NCI-H345 (cell line): Measurements from ENCODE around the gene PRPF18.

ENCODE experiments used
- DNase-seq: peaks from one replicate; lab custom pipeline; 2025; lab: John Stamatoyannopoulos, UW

Gene PRPF18

GRCh38 chr10:13637894-13638293, 51.1 kb downstream of the PRPF18 start:
- no peak for DNase-seq

- DNase-seq: no peak
These were observed 55.5 kb downstream of the PRPF18 start for GRCh38 chr10:13642293-13642692.

- DNase-seq: no peak
These were observed 56.3 kb downstream of the PRPF18 start for GRCh38 chr10:13643016-13643415.

- DNase-seq: no peak
These were observed 58.1 kb downstream of the PRPF18 start for GRCh38 chr10:13644866-13645265.

GRCh38 chr10:13648425-13648824, 61.7 kb downstream of the PRPF18 start:
- no peak for DNase-seq

GRCh38 chr10:13649844-13650520, 63.2 kb downstream of the PRPF18 start:
- DNase-seq: no peak

GRCh38 chr10:13650961-13651360, 64.2 kb downstream of the PRPF18 start:
- DNase-seq: no peak

- no peak for DNase-seq
These were observed 65.4 kb downstream of the PRPF18 start for GRCh38 chr10:13651969-13652720.

- DNase-seq: no peak
These were observed 66.1 kb downstream of the PRPF18 start for GRCh38 chr10:13652860-13653259.

- DNase-seq: no peak
These were observed 67.5 kb downstream of the PRPF18 start for GRCh38 chr10:13654118-13654830.

GRCh38 chr10:13654846-13655245, 68.1 kb downstream of the PRPF18 start:
- DNase-seq: no peak

- no peak for DNase-seq
These were observed 69.8 kb downstream of the PRPF18 start for GRCh38 chr10:13656337-13657100.

GRCh38 chr10:13657101-13657680, 70.4 kb downstream of the PRPF18 start:
- DNase-seq: no peak

- no peak for DNase-seq
These were observed 71.5 kb downstream of the PRPF18 start for GRCh38 chr10:13658264-13658663.

GRCh38 chr10:13658871-13659685, 72.3 kb downstream of the PRPF18 start:
- DNase-seq: no peak

- no peak for DNase-seq
These were observed 73.3 kb downstream of the PRPF18 start for GRCh38 chr10:13659887-13660550.

GRCh38 chr10:13660551-13660920, 73.8 kb downstream of the PRPF18 start:
- no peak for DNase-seq

- DNase-seq: no peak
These were observed 74.5 kb downstream of the PRPF18 start for GRCh38 chr10:13661256-13661655.

- no peak for DNase-seq
These were observed 78.9 kb downstream of the PRPF18 start for GRCh38 chr10:13665516-13666262.

GRCh38 chr10:13668126-13668525, 81.4 kb downstream of the PRPF18 start:
- DNase-seq: no peak
